WI38 (cell line): ENCODE measurements around the gene HOXB5.

Experiments used
- H3K4me3 ChIP-seq: 2 replicates; pipeline ENCODE4 v1.5.1; 2011; ENCODE audit warnings: low read depth, mild to moderate bottlenecking, control low read depth, low read length
- TF ChIP-seq, protein P1 (sequence below): IDR thresholded peaks from 2 replicates; pipeline ENCODE4 v1.5.1; 2012; ENCODE audit warnings: low read depth, mild to moderate bottlenecking, control low read depth, low read length

Gene HOXB5

DNA sequence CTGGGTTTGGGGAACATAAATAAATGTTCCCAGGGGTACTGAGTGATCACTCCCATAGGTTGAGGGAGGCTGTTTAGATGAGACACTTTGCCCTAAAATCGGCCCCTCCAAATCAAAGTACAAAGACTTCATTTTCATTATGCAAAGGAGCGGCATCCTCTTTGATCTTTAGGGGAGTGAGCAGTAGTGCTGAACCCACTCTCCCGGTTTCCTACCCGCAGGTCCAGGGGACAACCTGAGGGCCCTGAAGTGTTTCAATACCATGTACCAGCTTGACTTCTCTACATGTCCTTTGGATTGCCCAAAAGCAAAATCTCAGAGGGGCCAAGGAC is 7.6 kb upstream of the HOXB5 start:
- no peak overlapping the region for H3K4me3 ChIP-seq
- TF ChIP-seq, protein P1, sequence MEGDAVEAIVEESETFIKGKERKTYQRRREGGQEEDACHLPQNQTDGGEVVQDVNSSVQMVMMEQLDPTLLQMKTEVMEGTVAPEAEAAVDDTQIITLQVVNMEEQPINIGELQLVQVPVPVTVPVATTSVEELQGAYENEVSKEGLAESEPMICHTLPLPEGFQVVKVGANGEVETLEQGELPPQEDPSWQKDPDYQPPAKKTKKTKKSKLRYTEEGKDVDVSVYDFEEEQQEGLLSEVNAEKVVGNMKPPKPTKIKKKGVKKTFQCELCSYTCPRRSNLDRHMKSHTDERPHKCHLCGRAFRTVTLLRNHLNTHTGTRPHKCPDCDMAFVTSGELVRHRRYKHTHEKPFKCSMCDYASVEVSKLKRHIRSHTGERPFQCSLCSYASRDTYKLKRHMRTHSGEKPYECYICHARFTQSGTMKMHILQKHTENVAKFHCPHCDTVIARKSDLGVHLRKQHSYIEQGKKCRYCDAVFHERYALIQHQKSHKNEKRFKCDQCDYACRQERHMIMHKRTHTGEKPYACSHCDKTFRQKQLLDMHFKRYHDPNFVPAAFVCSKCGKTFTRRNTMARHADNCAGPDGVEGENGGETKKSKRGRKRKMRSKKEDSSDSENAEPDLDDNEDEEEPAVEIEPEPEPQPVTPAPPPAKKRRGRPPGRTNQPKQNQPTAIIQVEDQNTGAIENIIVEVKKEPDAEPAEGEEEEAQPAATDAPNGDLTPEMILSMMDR = no peak

GRCh38 chr17:48600244-48601098 is 6.9 kb upstream of the HOXB5 start:
- TF ChIP-seq, protein P1 = no peak

GRCh38 chr17:48599354-48599753 is 5.8 kb upstream of the HOXB5 start:
- TF ChIP-seq, protein P1 = no peak
- H3K4me3 ChIP-seq = no peak overlapping the region

More at GRCh38 chr17:48600244-48601098, 6.9 kb upstream of the HOXB5 start:
- H3K4me3 ChIP-seq = no peak overlapping the region

DNA sequence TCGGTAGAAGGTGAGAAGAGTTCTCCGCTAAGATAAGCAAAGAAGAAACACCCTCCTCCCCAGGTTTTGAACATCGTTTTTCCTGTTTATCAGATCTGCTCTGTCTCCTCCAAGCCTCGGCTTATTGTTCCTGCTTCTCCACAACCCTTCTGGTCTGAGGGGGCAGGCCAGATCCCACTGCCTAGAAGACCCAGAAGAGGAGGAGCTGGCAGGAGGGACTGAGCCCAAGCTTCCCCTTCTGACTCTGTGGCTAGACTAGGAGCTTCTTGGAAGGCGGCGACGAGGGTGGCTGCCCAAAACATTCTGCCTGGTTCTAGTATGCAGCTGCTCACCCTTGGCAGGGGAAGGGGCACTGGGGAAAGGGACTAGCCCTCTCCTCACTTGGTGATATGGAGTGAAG is 5.2 kb upstream of the HOXB5 start:
- TF ChIP-seq, protein P1 = no peak
- H3K4me3 ChIP-seq = peak overlapping the region; percentile 84

GRCh38 chr17:48597778-48598631 is 4.4 kb upstream of the HOXB5 start:
- H3K4me3 ChIP-seq = peak overlapping the region; percentile 84
- TF ChIP-seq, protein P1 = no peak

DNA sequence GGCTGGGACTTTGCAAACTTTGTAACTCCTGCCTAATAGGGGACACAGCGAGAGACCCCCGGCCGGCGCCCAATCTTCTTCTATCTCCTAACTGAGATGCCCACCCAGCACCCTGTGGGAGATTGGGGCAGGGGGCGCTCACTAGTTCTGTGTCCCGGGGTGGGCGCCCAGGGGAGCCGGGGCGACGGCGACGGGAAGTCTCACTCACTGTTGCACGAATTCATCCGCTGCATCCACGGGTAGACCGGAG is 3.9 kb upstream of the HOXB5 start:
- TF ChIP-seq, protein P1 = no peak
- H3K4me3 ChIP-seq = peak overlapping the region; percentile 84
